ENCODE data around the gene VPS26A.
"Not testable (repeated sequence)": the region's sequence is repeated elsewhere in the genome, so short reads cannot be mapped to it uniquely, and the experiment has no call there.

Gene VPS26A

DNA sequence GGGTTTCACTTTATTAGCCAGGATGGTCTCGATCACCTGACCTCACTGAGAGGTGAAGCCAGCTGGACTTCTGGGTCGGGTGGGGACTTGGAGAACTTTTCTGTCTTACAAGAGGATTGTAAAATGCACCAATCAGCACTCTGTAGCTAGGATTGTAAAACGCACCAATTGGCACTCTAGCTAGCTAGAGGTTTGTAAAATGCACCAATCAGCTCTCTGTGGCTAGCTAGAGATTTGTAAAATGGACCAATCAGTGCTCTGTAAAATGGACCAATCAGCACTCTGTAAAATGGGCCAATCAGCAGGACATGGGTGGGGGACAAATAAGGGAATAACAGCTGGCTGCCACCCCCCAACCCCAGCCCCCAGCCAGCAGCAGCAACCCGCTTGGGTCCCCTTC is 51.3 kb downstream of the VPS26A start:
- DNase-seq = not testable (repeated sequence)

DNA sequence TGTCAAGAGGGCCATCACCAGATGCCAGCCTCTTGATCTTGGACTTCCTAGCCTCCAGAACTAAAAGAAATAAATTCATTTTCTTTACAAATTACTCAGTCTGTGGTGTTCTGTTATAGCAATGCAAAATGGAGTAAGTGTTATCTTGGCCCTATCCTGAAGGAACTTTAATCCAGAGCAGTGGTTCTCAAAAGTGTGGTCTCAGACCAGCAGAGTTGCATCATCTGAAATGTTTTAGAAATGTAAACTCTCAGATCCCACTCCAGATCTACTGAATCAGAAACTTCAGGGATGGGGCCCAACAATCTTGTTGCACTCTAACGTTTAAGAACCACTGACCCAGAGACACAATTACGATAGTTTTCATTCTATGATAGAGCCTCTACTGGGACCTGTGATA is 52.8 kb downstream of the VPS26A start:
- no peak for DNase-seq

DNA sequence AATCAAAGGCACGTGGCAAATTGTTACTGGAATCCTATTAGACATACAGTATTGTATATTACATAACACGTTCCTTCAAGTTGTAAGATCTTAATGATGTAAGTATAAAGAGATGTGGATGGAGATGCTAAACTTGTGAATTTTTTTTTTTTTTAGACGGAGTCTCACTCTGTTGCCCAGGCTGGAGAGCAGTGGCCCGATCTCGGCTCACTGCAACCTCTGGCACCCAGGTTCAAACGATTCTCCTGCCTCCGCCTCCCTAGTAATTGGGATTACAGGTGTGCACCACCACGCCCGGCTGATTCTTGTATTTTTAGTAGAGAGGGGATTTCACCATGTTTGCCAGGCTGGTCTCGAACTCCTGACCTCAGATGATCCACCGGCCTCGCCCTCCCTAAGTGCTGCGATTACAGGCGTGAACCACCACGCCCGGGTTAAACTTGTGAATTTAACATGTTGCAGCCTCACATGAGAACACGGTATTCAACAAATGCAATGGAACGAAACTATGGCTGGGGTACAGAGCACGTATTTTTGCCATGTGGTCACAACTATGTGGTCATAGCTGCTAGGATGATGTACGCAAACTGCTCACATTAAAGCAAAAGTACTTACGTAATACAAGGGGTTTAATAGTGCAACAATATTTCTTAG is 55.2 kb downstream of the VPS26A start:
- peak in 10 of 58 donors; percentile 0 to 23 (median 6) for DNase-seq

DNA sequence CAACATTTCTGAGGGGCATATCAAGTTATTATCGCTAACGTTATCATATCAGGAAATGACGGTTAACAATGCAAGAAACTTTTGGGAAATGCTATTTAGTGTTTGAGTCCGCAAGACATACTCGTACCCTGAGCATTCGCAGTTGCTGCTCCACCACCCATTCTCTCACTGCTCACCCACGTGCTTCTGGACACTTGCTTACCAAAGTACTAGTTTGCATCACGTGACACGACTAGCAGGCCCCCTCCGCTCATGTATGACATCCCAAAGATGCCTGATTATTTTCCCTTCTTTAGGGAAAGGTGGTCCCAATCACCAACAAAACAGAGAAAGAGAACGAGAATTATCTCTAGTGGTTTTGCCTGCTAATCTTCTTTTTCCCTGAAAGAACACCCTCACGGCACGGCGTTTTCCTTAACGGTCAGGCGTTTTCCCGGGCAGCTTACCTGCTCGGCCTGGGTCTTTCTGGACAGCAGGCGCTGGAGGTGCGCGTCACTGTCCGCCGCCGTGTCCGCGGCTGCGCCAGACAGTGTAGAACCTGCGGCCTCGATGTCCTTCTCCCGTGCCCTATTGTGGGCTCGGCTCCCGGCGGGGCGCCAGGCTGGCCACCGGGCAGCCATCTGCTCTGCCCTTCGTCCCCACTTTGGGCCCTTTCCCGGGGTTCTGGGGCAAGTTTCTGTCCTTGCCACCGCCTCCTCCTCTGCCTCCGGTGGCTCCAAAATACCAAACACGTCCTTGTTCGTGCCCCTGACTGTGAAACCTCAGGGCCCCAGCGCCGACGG is 56.0 kb downstream of the VPS26A start, which contains the start of gene SUPV3L1:
TSS of gene SUPV3L1 (plus strand) at position 492 of the 782 bp plus-strand sequence. CDS start at position 550, 58 bp downstream.
- DNase-seq = peak; percentile 61 to 98 (median 91)

DNA sequence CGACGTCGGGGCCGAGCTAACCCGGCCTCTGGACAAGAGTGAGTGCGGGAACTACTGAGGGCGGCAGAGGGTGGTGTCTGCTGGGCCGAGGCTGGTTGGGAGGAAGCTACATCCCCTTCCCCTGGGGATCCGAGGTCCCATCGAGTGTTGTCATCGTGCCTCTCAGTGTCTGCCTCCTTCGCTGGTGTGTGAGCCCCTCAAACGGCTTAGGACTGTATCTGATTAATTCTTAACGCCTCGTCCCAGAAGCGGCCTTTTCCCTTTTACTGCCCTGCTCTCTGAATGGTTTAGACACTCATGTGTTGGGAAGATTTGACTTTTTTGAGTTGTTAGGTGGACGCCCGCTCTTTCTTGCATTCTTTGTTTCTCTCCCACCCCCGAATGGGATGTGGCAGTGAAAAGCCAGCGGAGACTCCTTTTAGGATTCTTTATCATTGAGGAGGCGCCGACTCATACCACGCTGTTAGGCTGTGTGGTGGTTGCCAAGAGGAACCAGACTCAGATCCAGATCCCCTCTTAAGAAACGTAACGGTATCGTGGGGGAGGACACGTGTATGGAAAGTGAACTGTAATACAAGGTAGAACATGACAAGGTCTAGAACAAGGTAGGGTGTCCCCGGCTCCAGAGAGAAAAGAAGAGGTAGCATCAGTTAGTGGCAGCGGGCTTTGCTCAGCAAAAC is 56.7 kb downstream of the VPS26A start:
- DNase-seq = peak in 6 of 58 donors; percentile 3 to 43 (median 30)

DNA sequence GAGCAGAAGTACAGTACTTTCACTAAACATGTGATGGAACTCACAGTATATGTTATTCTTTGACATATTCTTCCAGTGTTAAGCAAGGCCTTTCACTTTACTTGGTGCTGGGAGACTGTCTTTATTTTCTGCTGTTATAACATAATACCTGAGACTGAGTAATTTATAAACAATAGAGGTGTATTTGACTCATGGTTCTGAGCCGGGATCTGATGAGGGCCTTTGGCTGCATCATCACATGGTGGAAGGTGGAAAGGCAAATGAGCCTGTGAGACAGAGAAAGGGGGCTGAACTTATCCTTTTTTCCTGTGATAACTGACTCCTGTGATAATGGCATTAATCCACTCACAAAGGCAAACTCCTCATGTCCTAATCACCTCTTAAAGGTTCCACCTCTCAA is 57.5 kb downstream of the VPS26A start:
- no peak for DNase-seq

DNA sequence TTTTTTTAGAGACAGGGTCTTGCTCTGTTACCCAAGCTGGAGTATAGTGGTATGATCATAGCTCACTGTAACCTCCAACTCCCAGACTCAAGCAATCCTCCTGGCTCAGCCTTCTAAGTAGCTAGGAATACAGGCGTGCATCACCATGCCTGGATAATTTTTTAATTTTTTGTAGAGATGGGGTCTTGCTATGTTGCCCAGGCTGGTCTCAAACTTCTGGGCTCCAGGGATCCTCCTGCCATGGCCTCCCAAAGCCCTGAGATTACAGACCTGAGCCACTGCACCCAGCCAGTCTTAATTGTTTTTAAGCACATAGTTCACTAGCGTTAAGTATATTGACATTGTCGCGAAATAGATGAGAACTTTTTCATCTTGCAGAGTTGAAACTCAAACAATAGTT is 58.0 kb downstream of the VPS26A start:
- DNase-seq = no peak

DNA sequence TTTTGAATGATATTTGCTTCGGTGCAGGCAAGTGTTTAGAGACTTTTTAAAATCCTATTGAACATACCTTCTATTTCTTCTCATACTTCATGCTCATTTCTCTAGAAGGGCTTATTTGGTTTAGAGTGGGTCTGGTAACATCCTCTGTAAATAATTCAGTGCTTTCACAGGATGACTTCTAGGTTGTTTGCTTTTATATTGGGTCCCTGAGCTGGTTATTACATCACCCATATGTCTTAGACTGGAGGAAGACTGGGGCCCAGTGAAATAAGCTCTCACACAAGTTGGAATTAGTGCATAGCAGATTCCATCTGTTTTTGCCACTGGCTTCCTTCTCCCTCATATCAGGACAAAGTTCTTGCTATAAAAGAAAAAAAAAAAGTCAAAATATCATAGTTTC is 62.5 kb downstream of the VPS26A start:
- no peak for DNase-seq

DNA sequence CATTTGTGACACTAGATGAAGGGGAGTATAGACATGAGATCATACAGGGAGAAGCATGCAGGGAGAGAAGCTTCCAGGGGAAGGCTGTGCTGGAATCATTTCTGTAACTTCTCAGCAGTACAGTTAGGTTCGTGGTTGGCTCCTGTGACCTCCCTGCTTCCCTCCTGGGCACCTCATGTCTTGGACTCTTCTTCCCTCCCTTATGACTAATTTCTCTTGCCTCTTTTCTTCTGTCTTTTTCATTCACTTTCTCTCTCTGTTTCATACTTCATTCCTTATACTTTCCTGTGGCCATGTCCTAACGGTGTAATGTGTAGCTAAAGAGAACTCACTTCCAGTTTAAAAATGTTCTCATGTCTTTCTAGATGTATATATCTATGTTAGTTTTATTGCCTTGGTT is 77.1 kb downstream of the VPS26A start:
- no peak for DNase-seq

DNA sequence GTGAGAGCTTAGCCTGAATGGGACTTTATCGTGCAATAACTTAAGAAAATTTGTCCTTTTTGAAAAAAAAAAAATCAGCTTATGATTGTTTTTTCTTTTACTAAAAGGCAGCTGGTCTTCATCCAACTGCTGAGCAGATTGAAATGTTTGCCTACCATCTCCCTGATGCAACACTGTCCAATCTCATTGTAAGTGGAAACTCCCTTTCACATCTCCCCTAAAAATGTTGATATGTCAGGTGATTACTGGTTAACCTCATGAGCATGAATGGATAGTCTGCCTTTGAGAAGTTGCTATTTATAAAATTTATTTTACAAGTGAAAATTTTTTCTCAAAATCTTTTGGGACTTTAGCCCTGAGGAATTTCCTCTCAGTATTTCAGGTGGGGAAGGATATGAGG is 78.4 kb downstream of the VPS26A start:
- DNase-seq = no peak

DNA sequence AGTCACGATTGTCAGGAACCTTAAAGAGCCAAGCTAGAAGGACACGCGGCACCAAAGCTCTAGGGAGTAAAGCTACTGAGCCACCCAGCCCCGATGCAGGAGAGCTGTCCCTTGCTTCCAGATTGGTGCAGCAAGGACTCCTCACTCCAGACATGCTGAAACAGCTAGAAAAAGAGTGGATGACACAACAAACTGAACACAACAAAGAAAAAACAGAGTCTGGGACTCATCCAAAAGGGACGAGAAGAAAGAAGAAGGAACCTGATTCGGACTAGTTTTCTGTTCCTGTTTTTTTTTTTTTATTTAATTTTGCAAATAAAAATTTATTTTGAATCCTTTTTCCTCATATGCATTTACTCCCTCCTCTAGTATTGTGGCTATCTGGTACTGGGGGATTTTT is 84.8 kb downstream of the VPS26A start:
- no peak for DNase-seq

DNA sequence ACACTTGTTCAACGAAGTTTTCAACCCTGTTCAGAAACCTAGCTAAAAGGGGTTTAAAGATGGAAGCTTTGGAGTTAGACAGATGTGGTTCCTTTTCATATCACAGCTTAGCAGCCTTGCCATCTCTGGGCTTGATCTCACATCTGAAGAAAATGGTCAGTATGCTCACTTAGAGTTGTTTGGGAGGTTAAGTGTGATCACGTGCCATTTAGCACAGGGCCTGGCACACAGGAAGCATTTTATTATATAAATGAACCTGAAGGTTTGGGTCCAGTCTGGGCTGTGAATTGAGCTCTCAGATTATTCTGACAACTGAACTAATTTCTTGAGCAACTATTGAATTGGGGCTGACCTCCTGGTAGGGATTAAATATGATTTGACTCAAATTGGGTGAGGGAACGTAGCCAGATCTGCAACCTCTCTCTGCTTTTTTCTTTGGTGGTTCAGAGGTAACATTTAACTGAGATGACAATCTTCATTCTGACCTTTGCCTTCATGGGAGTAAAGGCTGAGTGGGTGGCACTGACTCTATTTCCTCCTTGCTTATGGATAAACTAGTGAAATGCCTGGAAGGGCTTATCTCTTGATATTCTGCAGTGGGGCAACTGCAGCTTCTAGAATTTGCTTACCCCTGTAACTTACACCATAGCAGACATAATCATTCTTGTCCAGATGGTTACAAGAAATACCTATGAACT is 86.0 kb downstream of the VPS26A start:
- DNase-seq = no peak

DNA sequence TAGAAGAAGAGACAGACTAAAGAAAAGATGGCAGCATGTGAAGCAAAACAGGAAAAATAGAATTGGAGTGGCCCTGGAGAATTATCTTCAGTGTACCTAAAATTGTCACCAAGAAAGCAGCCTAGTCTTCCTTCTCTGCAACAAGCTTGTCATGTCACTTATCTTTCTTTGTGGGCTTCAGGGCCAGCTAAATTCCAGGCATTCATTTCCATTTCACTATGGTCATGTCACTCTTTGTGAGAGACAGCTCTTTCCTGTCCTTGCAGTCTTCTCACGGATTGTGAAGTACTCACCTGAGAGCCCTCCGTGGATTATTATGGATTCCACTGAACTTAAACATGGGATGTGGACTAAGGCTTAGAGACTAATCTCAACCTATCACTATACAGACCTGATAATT is 87.1 kb downstream of the VPS26A start:
- DNase-seq = no peak

DNA sequence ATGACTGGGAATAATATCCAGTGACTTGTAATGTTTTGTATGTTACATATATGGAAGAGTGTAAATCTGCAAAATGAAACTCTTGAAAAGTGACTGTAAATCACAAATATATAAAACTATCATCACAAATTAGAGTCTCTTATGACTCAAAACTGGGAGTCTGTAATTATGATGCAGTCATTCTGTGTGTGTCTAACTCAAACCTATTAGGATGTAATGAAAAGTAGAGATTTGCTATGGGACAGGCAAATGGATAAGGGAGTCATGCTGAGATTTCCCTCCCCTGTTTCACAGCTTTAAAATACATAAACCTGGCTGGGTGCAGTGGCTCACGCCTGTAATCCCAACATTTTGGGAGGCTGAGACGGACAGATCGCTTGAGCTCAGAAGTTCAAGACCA is 87.5 kb downstream of the VPS26A start:
- no peak for DNase-seq

DNA sequence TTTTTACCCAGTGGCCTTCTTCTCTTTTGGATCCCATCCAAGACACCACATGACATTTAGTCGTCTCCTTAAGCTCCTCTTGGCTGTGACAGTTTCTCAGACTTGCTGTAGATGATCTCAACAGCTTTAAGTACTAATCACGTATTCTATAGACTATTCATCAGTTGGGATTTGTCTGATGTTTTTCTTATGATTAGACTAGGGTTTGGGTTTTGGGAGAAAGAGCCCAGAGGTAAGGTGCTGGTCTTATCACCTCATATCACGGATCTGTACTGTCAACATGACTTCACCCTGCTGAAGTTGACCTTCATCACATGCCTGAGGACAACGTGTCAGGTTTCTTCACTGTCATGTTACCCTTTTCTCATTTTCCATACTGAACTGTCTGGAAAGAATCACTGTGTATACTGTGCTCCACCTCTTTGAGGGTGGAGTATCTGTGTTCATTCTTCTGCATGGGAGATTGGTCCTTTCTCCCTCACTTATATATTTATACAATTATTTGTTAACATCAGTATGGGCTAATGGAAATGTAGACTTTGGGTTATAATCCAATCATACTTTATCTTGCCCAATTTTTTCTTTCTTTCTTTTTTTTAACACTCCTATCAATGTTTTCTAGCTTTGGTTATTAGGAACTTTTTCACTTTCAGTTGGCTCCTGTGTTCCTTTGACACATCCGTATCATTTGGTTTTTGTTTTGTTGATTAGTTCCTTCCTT is 89.8 kb downstream of the VPS26A start:
- no peak for DNase-seq

DNA sequence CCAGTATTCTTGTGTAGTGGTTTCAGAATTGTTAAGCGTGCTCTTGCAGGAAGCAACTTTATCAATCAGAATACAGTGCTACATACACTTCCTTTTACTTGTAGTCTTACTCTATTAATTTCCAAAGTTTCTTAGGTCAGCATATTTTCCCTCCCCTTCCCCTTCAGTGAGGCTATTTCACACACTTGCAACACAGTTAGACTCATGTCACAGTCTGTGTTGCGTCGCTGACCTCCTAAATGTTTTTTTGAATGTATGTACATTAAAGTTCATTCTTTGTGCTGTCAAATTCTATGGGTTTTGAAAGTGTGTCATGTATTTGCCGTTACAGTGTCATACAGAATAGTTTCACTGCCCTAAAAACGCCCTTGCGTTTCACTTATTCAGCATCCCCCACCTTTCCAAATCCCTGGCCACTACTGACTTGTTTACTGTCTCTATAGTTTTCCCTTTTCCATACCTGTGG is 90.7 kb downstream of the VPS26A start:
- no peak for DNase-seq

DNA sequence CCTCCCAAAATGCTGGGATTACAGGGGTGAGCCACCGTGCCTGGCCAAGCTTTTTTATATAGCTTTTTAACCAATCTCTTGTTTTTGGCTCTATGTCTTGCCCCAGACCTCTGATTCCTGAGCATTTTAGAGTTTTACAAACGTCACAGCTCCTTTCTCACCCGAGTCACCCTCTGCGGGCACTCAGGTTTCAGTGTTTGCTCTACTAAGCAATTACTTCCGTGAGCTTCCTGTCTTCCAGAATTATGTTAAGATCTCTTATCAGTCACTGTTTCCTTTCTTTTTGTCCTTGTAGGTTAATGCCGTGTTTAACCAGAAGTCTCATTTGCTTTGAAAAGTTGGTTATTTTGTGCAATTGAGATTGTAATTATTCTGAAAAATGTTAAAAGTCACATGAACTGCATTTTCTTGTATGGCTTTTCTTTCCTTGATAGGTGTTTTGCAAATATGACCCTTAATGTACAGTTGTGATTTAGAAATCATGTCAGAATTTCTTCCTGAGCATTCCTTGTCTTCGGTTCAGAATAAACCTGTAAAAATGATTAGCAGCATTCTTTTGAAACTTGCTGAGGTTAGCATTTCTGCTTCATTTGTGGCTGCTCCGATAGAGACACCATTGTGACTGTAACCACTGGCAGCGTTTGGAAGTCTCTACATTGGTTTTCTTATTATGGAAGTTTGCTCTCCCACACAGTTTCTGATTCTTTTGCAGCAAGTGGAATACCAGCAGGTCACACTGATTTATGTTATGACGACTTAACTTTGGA is 91.6 kb downstream of the VPS26A start:
- DNase-seq = no peak

DNA sequence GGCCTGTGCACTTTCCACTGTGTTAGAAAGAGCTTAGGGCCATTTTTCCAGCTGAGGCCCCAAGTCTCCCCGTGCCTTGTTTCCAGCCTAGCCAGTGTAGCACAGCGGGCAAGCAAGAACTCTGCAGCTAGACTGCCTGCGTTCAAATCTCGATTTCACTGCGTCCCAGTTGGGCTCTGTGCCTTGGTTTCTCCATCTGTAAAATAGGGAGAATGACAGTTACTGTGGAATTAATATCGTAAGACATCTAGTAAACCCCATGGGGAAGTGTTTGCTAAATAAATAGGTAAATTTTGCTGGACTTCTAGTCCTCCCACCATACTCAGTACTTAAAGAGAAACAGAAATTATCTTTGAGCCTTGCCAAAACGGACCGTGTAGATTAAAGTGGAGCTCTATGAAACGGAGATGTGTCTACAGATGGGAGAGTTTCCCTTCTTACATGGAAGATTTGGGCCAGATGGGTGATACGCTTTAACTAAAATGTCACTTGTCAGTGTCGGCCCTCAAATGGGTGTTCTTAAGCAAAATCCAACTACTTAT is 92.7 kb downstream of the VPS26A start:
- no peak for DNase-seq

DNA sequence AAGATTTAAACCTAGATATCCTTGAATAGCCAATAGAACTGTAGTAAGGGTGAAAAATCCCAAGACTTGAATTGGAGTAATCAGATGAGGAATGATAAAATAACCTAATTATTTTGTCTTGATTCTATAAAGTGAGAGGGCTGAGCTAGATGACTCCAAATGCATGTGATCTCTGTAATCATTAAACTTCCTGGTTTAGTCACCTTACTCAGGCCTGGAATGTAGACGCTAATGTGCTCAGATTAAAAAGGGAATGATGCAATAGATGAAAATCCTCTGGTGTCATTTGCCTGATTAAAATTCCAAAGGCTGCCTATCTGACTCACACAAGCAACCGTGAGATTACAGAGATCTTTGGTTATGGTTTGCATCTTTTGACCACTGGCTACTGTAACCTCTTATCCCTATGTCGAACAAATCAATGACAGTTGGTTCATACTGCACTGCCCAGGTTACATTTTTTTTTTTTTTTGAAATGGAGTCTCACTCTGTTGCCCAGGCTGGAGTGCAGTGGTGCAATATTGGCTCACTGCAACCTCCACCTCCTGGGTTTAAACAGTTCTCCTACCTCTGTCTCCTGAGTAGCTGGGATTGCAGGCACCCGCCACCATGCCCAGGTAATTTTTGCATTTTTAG is 93.3 kb downstream of the VPS26A start:
- no peak for DNase-seq

Measured in anterior cingulate cortex (tissue), 58 donors.